Measurements from ENCODE around the gene GLRB.

GRCh38 chr4:157057218-157057617 lies 18.7 kb upstream of the GLRB start:
- no peak for TF ChIP-seq POLR2A (IDR thresholded peaks at IDR 0.05)
- TF ChIP-seq CTCF (IDR thresholded peaks at IDR 0.05 in 4 of 5, conservative IDR thresholded peaks at IDR 0.05 in 1 of 5): no peak
